HG02884 (cell line): ENCODE data around the gene OSBPL8.

Experiments
- ATAC-seq: cut with Tn5 transposase; IDR thresholded peaks from one replicate; pipeline ENCODE4 v1.9.1; 2021; ENCODE audit warnings: mild to moderate bottlenecking, moderate library complexity; ENCODE audit not compliant: unreplicated experiment

Gene OSBPL8

GRCh38 chr12:76317976-76318375, 241.6 kb downstream of the OSBPL8 start:
- no peak for ATAC-seq

GRCh38 chr12:76316468-76316867, 243.1 kb downstream of the OSBPL8 start:
- ATAC-seq, result no peak

GRCh38 chr12:76313299-76313698, 246.3 kb downstream of the OSBPL8 start:
- no peak for ATAC-seq

GRCh38 chr12:76312315-76312714, 247.3 kb downstream of the OSBPL8 start:
- ATAC-seq, result no peak

- no peak for ATAC-seq
Measured at GRCh38 chr12:76311796-76312195, 247.8 kb downstream of the OSBPL8 start.

GRCh38 chr12:76310110-76310509, 249.5 kb downstream of the OSBPL8 start:
- no peak for ATAC-seq

GRCh38 chr12:76308866-76309265, 250.7 kb downstream of the OSBPL8 start:
- ATAC-seq, result no peak

GRCh38 chr12:76307083-76307482, 252.5 kb downstream of the OSBPL8 start:
- no peak for ATAC-seq

GRCh38 chr12:76303989-76304460, 255.5 kb downstream of the OSBPL8 start:
- ATAC-seq, result no peak

GRCh38 chr12:76303365-76303764, 256.2 kb downstream of the OSBPL8 start:
- ATAC-seq, result no peak
